Ovary (tissue), 9 donors: ENCODE measurements around the gene CCDC97. TPM values are rescaled to one million over a fixed set of nuclear protein-coding genes. Genes with fewer than 3 reads are reported as not detected.

ENCODE experiments used
- DNase-seq, 5 donors: peaks; one replicate each; pipeline ENCODE4 v3.0.0-alpha.2; 2019 to 2020
- H3K27ac ChIP-seq, 2 donors: fragments of 200-600 bp; one replicate each; pipeline versions ENCODE4 v1.5.1 to v1.8.0; 2019 to 2022
- H3K27me3 ChIP-seq: fragments of 200-600 bp; one replicate; pipeline ENCODE4 v1.8.0; 2022
- H3K36me3 ChIP-seq: fragments of 200-600 bp; sonication (generic); one replicate; pipeline ENCODE4 v1.5.1; 2019
- H3K4me1 ChIP-seq: one replicate; pipeline ENCODE4 v1.8.1; 2013; ENCODE audit warnings: mild to moderate bottlenecking, moderate library complexity; ENCODE audit not compliant: insufficient read depth
- H3K4me3 ChIP-seq: fragments of 200-600 bp; sonication (generic); one replicate; pipeline ENCODE4 v1.5.1; 2017
- H3K9me3 ChIP-seq, 2 donors: fragments of 200-600 bp in 1 of 2; sonication (generic) in 1 of 2; one replicate each; pipeline versions ENCODE4 v1.5.1 to v1.8.1; 2013 to 2019; ENCODE audit warnings: mild to moderate bottlenecking in 1 of 2, moderate library complexity in 1 of 2
- EP300 ChIP-seq: sonication (generic); formaldehyde crosslinking; IDR thresholded peaks from one replicate; pipeline ENCODE4 v1.6.1; 2017; ENCODE audit warnings: antibody characterized with exemption
- POLR2A ChIP-seq: fragments of 450-650 bp; IDR thresholded peaks from one replicate; pipeline ENCODE4 v1.6.1; 2017; ENCODE audit warnings: antibody characterized with exemption, mild to moderate bottlenecking, moderate library complexity
- WGBS, 3 donors: extraction: QIAGEN DNeasy Blood & Tissue Kit in 1 of 3; methylation state at CpG; one replicate each; pipeline versions ENCODE4 v1.1.5 to v1.1.7; 2013 to 2017; 5-methylcytosine and 5-hydroxymethylcytosine counted together
- intact Hi-C, 4 donors: fragments of 100-400 bp; cut with DNase I; formaldehyde crosslinking; loops; one replicate each; pipeline versions ENCODE4 v1.11.0 to v1.15.1; 2022 to 2023
- polyA plus RNA-seq, 2 donors: library from polyadenylated mRNA; stranded (reverse); fragments of 200-250 nt in 1 of 2; fragments of 350-450 nt in 1 of 2; fragmentation: Illumina TruSeq in 1 of 2; extraction: RNeasy Lipid Tissue Mini Kit (QIAGEN cat#74804) in 1 of 2; gene quantifications; one replicate each; pipeline ENCODE4 v1.2.3, GENCODE V29; 2013 to 2014
- total RNA-seq, 7 donors: library from RNA; depleted of rRNA in 2 of 7; stranded (reverse); fragments of >200 nt in 2 of 7; fragmentation: NEBNext Ultra II Directional in 3 of 7; extraction: Animal tissue kit (Norgen Biotek cat#: 25700) in 3 of 7; gene quantifications; one replicate each; pipeline versions ENCODE4 v1.1.0 to v1.2.4, GENCODE V29; 2016 to 2023
- TF ChIP-seq, protein P1 (sequence below), 3 donors: fragments of 450-650 bp in 2 of 3; fragments of 200-600 bp in 1 of 3; IDR thresholded peaks; one replicate each; pipeline versions ENCODE4 v1.5.1 to v1.8.0; 2016 to 2022; ENCODE audit warnings: antibody characterized with exemption in 3 of 3, mild to moderate bottlenecking in 1 of 3
- donor health status: DM: no; HTN: no; CAD: no; lungs with moderate emphysema.
- donor health status: DM: no; HTN: no; CAD: no.
- donor health status: Bipolar disorder and iron deficiency.
- donor health status: DM: yes; HTN: yes; CAD: no.
- donor health status: DM: no; HTN: no; CAD: no.
- donor health status: DM: yes; HTN: yes; CAD: no.

The CCDC97 gene
- total and polyA plus RNA-seq, 9 donors: 12.8 to 46.1 (median 29.5) TPM

DNA sequence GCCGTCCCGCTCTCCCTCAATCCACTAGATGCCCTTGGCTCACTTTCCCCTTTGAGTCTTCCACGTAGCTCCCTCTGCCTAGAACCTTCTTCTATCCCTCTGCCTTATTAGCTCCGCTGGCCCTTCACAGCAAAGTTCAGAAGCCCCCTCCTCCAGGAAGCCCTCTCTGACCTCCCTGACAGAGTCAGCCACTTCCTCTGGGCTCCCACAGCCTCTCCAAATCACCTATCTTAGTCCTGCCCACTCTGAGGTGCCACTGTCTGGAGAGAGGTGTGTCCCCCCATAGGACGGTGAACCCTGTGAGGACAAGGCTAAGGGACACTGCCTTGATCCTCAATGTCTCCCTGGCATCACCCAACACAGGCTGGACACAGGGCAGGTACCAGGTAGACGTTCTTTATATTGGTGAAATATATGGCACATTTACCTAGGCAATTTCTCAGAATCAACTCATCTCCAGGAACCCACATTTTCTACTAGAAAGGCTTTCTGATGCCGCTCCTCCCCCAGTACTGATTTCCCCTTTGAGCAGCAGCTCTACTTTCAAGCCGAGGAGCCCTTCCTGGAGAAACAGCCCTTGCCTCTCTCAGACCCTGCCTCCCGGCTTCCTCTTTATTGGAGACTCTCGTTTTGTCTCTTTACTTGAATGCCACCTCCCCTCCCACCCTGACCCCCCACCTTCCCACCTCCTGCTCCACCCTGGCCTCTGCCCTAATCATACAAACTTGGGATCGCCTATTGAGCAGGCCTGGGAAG is 47.2 kb downstream of the CCDC97 start:
- DNase-seq: no peak
- no peaks in the 10 kb centered on the region for H3K27me3 ChIP-seq
- WGBS, 3 donors: 84 to 91% (median 87%) methylated on average over 11 of the region's 11 CpGs
- H3K4me1 ChIP-seq: peaks cover 7% of the 10 kb centered on the region
- TF ChIP-seq, protein P1, sequence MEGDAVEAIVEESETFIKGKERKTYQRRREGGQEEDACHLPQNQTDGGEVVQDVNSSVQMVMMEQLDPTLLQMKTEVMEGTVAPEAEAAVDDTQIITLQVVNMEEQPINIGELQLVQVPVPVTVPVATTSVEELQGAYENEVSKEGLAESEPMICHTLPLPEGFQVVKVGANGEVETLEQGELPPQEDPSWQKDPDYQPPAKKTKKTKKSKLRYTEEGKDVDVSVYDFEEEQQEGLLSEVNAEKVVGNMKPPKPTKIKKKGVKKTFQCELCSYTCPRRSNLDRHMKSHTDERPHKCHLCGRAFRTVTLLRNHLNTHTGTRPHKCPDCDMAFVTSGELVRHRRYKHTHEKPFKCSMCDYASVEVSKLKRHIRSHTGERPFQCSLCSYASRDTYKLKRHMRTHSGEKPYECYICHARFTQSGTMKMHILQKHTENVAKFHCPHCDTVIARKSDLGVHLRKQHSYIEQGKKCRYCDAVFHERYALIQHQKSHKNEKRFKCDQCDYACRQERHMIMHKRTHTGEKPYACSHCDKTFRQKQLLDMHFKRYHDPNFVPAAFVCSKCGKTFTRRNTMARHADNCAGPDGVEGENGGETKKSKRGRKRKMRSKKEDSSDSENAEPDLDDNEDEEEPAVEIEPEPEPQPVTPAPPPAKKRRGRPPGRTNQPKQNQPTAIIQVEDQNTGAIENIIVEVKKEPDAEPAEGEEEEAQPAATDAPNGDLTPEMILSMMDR (IDR thresholded peaks at IDR 0.05): no peak
- TF ChIP-seq POLR2A: no peak
- H3K36me3 ChIP-seq: no peaks in the 10 kb centered on the region
- H3K27ac ChIP-seq: no peak overlapping the region
- H3K9me3 ChIP-seq: no peaks in the 10 kb centered on the region
- no peak overlapping the region for H3K4me3 ChIP-seq
- intact Hi-C loops: no loop called here

DNA sequence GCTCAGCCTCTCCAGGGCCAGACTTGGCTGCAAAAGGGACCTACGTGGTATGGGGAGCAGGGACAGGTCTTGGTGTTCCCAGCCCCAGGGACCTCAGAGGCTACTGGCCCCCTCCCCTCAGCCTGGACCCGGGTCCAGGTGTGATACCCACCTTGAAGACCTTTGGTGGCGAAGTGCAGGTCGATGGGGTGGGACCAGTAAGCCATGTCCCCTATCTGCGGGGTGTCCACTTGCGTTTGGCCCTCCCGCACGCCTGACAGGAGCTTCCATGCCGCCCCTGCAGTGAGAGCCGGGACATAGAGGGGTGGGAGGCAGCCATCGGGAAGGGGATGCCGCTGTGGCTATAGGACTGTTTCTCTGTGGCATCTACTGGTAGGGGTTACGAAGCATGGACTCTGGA is 47.8 kb downstream of the CCDC97 start:
- Histone ChIP-seq H3K27me3 (no peaks in the 10 kb centered on the region), H3K36me3 (no peaks in the 10 kb centered on the region), H3K27ac (no peak overlapping the region), H3K4me3 (no peak overlapping the region), H3K4me1 (peaks cover 4% of the 10 kb centered on the region), H3K9me3 (no peaks in the 10 kb centered on the region)
- no peak for DNase-seq
- WGBS, 3 donors: 90 to 92% (median 90%) methylated on average over 13 of the region's 13 CpGs
- TF ChIP-seq POLR2A (no peak), EP300 (no peak)
- TF ChIP-seq, protein P1 (IDR thresholded peaks at IDR 0.05): no peak
- intact Hi-C loops: no loop called here

- TF ChIP-seq, protein P1 (IDR thresholded peaks at IDR 0.05): no peak
- TF ChIP-seq POLR2A (no peak), EP300 (no peak)
- no peaks in the 10 kb centered on the region for H3K36me3 ChIP-seq
- DNase-seq: no peak
- H3K9me3 ChIP-seq: no peaks in the 10 kb centered on the region
- 90 to 97% (median 97%) methylated on average over 1 of the region's 1 CpG for WGBS, 3 donors
- H3K4me3 ChIP-seq: no peak overlapping the region
- peaks cover 7% of the 10 kb centered on the region for H3K4me1 ChIP-seq
- H3K27ac ChIP-seq: no peak overlapping the region
- no peaks in the 10 kb centered on the region for H3K27me3 ChIP-seq
- intact Hi-C loops: no loop called here
Measured at GRCh38 chr19:41359741-41360140, 49.8 kb downstream of the CCDC97 start.

DNA sequence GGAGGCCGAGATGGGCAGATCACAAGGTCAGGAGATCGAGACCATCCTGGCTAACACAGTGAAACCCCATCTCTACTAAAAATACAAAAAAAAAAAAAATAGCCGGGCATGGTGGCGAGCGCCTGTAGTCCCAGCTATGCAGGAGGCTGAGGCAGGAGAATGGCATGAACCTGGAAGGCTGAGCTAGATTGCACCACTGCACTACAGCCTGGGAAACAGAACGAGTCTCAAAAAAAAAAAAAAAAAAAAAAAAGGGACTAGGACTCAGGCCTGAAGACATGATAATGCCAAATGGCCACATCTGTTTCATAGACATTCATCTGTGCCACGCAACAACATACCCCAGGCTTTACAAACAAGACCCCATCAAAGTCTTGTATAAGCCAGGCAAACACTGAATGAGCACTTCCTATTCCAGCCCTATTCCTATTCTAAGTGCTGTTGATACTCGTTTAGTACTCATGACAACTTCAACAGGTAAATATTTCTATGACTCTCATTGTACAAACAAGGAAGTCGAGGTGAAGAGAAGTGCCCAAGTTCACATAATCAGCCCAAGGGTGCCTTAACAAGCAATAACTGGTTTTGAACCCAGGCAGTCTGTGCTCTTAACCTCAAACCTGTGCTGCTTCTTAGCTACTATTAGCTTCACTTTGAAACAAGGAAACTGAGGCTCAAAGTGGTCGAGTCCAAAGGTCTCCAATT is 52.3 kb downstream of the CCDC97 start:
- H3K4me1 ChIP-seq: peaks cover 8% of the 10 kb centered on the region
- TF ChIP-seq EP300 (no peak), POLR2A (no peak)
- TF ChIP-seq, protein P1 (IDR thresholded peaks at IDR 0.05): no peak
- no peaks in the 10 kb centered on the region for H3K36me3 ChIP-seq
- no peak for DNase-seq
- H3K9me3 ChIP-seq: no peaks in the 10 kb centered on the region
- H3K27ac ChIP-seq: no peak overlapping the region
- no peak overlapping the region for H3K4me3 ChIP-seq
- H3K27me3 ChIP-seq: no peaks in the 10 kb centered on the region
- intact Hi-C loops: no loop called here
- 88 to 89% (median 89%) methylated on average over 10 of the region's 10 CpGs for WGBS, 3 donors
